IMR-90 (cell line): ENCODE results near the gene MYL10. TPM values are rescaled to one million over a fixed set of nuclear protein-coding genes. Genes with fewer than 3 reads are reported as not detected.

Experiments
- ATAC-seq: fragments of 200-7000 bp; cut with Tn5 transposase; 2 replicates; pipeline ENCODE4 v1.9.1; 2020; ENCODE audit warnings: low read depth, mild to moderate bottlenecking, moderate library complexity
- BruUV-seq: library from RNA; stranded (reverse); fragments of 400-500 nt; replicated peaks from 2 replicates; lab custom pipeline; 2021; lab: Mats Ljungman, UMichigan
- CTCF ChIA-PET: fragments of 300-600 bp; formaldehyde crosslinking; extraction: SDS; loops from one replicate; lab custom pipeline; 2021; ENCODE audit warnings: antibody characterized with exemption; lab: Yijun Ruan, JAX
- POLR2A ChIA-PET: fragments of 300-600 bp; sonication (Branson Sonifier 250); formaldehyde crosslinking; loops from one replicate; lab custom pipeline; 2022; ENCODE audit warnings: antibody characterized with exemption; ENCODE audit not compliant: unreplicated experiment; lab: Charles Lee
- DNase-seq: peaks from one replicate; pipeline ENCODE4 v3.0.0; 2013
- H2AFZ ChIP-seq: replicated peaks from 2 replicates; pipeline ENCODE3; 2013; ENCODE audit warnings: low read length, mild to moderate bottlenecking; ENCODE audit not compliant: poor library complexity
- H2AK5ac ChIP-seq: 2 replicates; pipeline ENCODE4 v1.6.1; 2013; ENCODE audit warnings: low read depth, low read length, inconsistent platforms
- H2AK9ac ChIP-seq: replicated peaks from 2 replicates; pipeline ENCODE3; 2013; ENCODE audit warnings: mild to moderate bottlenecking, low read depth, low read length, moderate library complexity; ENCODE audit not compliant: poor library complexity
- H2BK120ac ChIP-seq: 2 replicates; pipeline ENCODE4 v1.6.1; 2013; ENCODE audit warnings: low read depth, low read length, inconsistent platforms
- H2BK15ac ChIP-seq: 3 replicates; pipeline ENCODE4 v1.6.1; 2013; ENCODE audit warnings: low read depth, low read length, inconsistent platforms
- H2BK20ac ChIP-seq: 2 replicates; pipeline ENCODE4 v1.6.1; 2013; ENCODE audit warnings: low read depth, mild to moderate bottlenecking, inconsistent platforms, low read length, moderate library complexity
- H2BK5ac ChIP-seq: 2 replicates; pipeline ENCODE4 v1.6.1; 2013; ENCODE audit warnings: mild to moderate bottlenecking, low read depth, low read length, inconsistent platforms; ENCODE audit not compliant: poor library complexity, severe bottlenecking
- H3K14ac ChIP-seq: replicated peaks from 2 replicates; pipeline ENCODE4 v1.6.1; 2013; ENCODE audit warnings: low read depth, low read length, inconsistent platforms
- H3K18ac ChIP-seq: 2 replicates; pipeline ENCODE4 v1.6.1; 2013; ENCODE audit warnings: low read depth, low read length, control low read depth
- H3K23ac ChIP-seq: 2 replicates; pipeline ENCODE4 v1.6.1; 2013; ENCODE audit warnings: low read depth, low read length, inconsistent platforms
- H3K27ac ChIP-seq: 2 replicates; pipeline ENCODE4 v1.5.1; 2013; ENCODE audit warnings: mild to moderate bottlenecking, control low read depth, low read length; ENCODE audit not compliant: insufficient read depth
- H3K27me3 ChIP-seq: 2 replicates; pipeline ENCODE4 v1.6.1; 2013; ENCODE audit warnings: low read length; ENCODE audit not compliant: control insufficient read depth, insufficient read depth
- H3K36me3 ChIP-seq: 2 replicates; pipeline ENCODE4 v1.6.1; 2013; ENCODE audit warnings: low read length, mixed read lengths; ENCODE audit not compliant: control insufficient read depth, insufficient read depth
- H3K4ac ChIP-seq: 2 replicates; pipeline ENCODE4 v1.6.1; 2013; ENCODE audit warnings: low read depth, low read length, inconsistent platforms
- H3K4me1 ChIP-seq: 2 replicates; pipeline ENCODE4 v1.6.1; 2013; ENCODE audit warnings: low read length, mixed read lengths; ENCODE audit not compliant: control insufficient read depth, insufficient read depth
- H3K4me2 ChIP-seq: 2 replicates; pipeline ENCODE4 v1.6.1; 2013; ENCODE audit warnings: low read depth, mild to moderate bottlenecking, control low read depth, low read length, moderate library complexity
- H3K4me3 ChIP-seq: 2 replicates; pipeline ENCODE4 v1.5.1; 2013; ENCODE audit warnings: low read depth, mild to moderate bottlenecking, control low read depth, low read length, moderate library complexity; ENCODE audit not compliant: insufficient read depth
- H3K56ac ChIP-seq: 2 replicates; pipeline ENCODE4 v1.6.1; 2013; ENCODE audit warnings: low read length, inconsistent platforms; ENCODE audit not compliant: insufficient read depth; ENCODE audit errors: extremely low read depth
- H3K79me1 ChIP-seq, 2 experiments: 2 replicates each; pipeline ENCODE4 v1.6.1; 2013; ENCODE audit warnings: low read length in 2 of 2, inconsistent platforms in 1 of 2, low read depth in 1 of 2
- H3K9ac ChIP-seq: 2 replicates; pipeline ENCODE4 v1.6.1; 2013; ENCODE audit warnings: low read depth, low read length, control low read depth
- H3K9me1 ChIP-seq: 2 replicates; pipeline ENCODE4 v1.6.1; 2013; ENCODE audit warnings: low read length, inconsistent platforms; ENCODE audit not compliant: insufficient read depth
- H3K9me3 ChIP-seq: 2 replicates; pipeline ENCODE4 v1.6.1; 2013; ENCODE audit warnings: low read length; ENCODE audit not compliant: control insufficient read depth, insufficient read depth
- H4K20me1 ChIP-seq: 2 replicates; pipeline ENCODE4 v1.6.1; 2013; ENCODE audit warnings: low read length, inconsistent platforms; ENCODE audit not compliant: insufficient read depth
- H4K5ac ChIP-seq: 2 replicates; pipeline ENCODE4 v1.6.1; 2013; ENCODE audit warnings: mild to moderate bottlenecking, low read depth, low read length, control low read depth
- H4K8ac ChIP-seq, 2 experiments: 2 replicates each; pipeline ENCODE4 v1.6.1; 2013; ENCODE audit warnings: low read depth in 2 of 2, low read length in 2 of 2, control low read depth in 1 of 2, inconsistent platforms in 1 of 2
- H4K91ac ChIP-seq: 2 replicates; pipeline ENCODE4 v1.6.1; 2013; ENCODE audit warnings: low read depth, low read length, inconsistent platforms; ENCODE audit not compliant: insufficient read depth
- BHLHE40 ChIP-seq: fragments of 150-350 bp; IDR thresholded peaks from 2 replicates; pipeline ENCODE4 v1.6.1; 2016; ENCODE audit warnings: mild to moderate bottlenecking, low read depth, low read length
- CEBPB ChIP-seq: IDR thresholded peaks from 2 replicates; pipeline ENCODE4 v1.6.1; 2012; ENCODE audit warnings: low read depth, low read length, improper control_type of control experiment
- FOS ChIP-seq: fragments of 150-350 bp; IDR thresholded peaks from 2 replicates; pipeline ENCODE4 v1.6.1; 2016; ENCODE audit warnings: low read depth, low read length
- MAFK ChIP-seq: IDR thresholded peaks from 2 replicates; pipeline ENCODE4 v1.6.1; 2012; ENCODE audit warnings: low read depth, low read length, improper control_type of control experiment
- NFE2L2 ChIP-seq: fragments of 150-350 bp; IDR thresholded peaks from 2 replicates; pipeline ENCODE4 v1.6.1; 2016; ENCODE audit warnings: low read depth, mild to moderate bottlenecking, low read length
- RFX5 ChIP-seq: IDR thresholded peaks from 2 replicates; pipeline ENCODE4 v1.8.0; 2012; ENCODE audit warnings: low read depth, mild to moderate bottlenecking, low read length, moderate library complexity
- USF2 ChIP-seq: fragments of 150-350 bp; IDR thresholded peaks from 2 replicates; pipeline ENCODE4 v1.6.1; 2017; ENCODE audit warnings: mild to moderate bottlenecking, antibody characterized with exemption, low read length, low read depth
- WGBS, 2 experiments: methylation state at CpG; one replicate each; pipeline versions ENCODE4 v1.1.5 to v1.1.7; 2013; ENCODE audit warnings: missing lambda C conversion rate in 2 of 2; ENCODE audit not compliant: insufficient read length in 1 of 2; ENCODE audit errors: extremely low coverage in 2 of 2; 5-methylcytosine and 5-hydroxymethylcytosine counted together
- dilution Hi-C: fragments of 300-500 bp; cut with HindIII; formaldehyde crosslinking; loops from one replicate; pipeline ENCODE4 v1.14.3; 2018; ENCODE audit warnings: low sequenced_read_pairs; ENCODE audit not compliant: unreplicated experiment
- in situ Hi-C: fragments of 300-500 bp; cut with MboI; formaldehyde crosslinking; loops from 3 replicates; pipeline ENCODE4 v1.14.3; 2019; ENCODE audit warnings: low sequenced_read_pairs, inconsistent platforms, mixed read lengths
- intact Hi-C: fragments of 100-400 bp; cut with micrococcal nuclease; formaldehyde crosslinking; loops from 2 replicates; pipeline ENCODE4 v1.10.0; 2022
- polyA plus RNA-seq, 3 experiments: library from polyadenylated mRNA; depleted of rRNA; stranded (reverse); fragments of >200 nt; gene quantifications; 2 replicates each; pipeline ENCODE4 v1.2.3, GENCODE V29; 2012; ENCODE audit warnings: low replicate concordance in 1 of 3
- total RNA-seq: library from RNA; depleted of rRNA; stranded (reverse); fragments of >200 nt; gene quantifications from 2 replicates; pipeline ENCODE4 v1.2.3, GENCODE V29; 2012

The MYL10 gene
- total and polyA plus RNA-seq, 2 of the 4 experiments (the other 2 are of a cell fraction): not detected

GRCh38 chr7:101666741-101667140, 37.6 kb upstream of the MYL10 start:
- Histone ChIP-seq H4K8ac (no peak overlapping the region), H2BK15ac (no peak overlapping the region), H2AFZ (no peak overlapping the region), H4K91ac (no peak overlapping the region), H3K79me1 (no peaks in the 10 kb centered on the region), H3K36me3 (no peaks in the 10 kb centered on the region), H3K56ac (no peak overlapping the region), H4K5ac (no peak overlapping the region), H3K9ac (no peak overlapping the region), H3K9me3 (peaks cover 4% of the 10 kb centered on the region), H3K4me3 (no peak overlapping the region), H3K14ac (no peak overlapping the region), H3K9me1 (no peaks in the 10 kb centered on the region), H3K4me1 (no peaks in the 10 kb centered on the region; the same call in 1 of the 2 replicates), H3K27ac (no peak overlapping the region), H2BK5ac (no peak overlapping the region), H2AK9ac (no peak overlapping the region), H2BK20ac (no peak overlapping the region), H4K20me1 (no peaks in the 10 kb centered on the region), H2BK120ac (no peak overlapping the region), H3K4me2 (no peak overlapping the region), H3K27me3 (peaks cover 42% of the 10 kb centered on the region), H3K4ac (no peak overlapping the region), H2AK5ac (no peak overlapping the region), H3K23ac (no peak overlapping the region), H3K18ac (no peak overlapping the region)
- ChIA-PET CTCF (no interaction called here), POLR2A (interaction anchor here (0.6 kb wide), 1 partner anchor 61 kb away, joined by 3 read pairs; no protein-coding TSS in a partner anchor)
- BruUV-seq: no TSS peak
- in situ Hi-C loops: no loop called here
- dilution Hi-C loops: no loop called here
- no CpG with 5 or more reads among the region's 4 CpGs for WGBS, 2 experiments
- DNase-seq (no peak), ATAC-seq (0 out of 2 replicates have a peak, but pooled peaks have one; percentile 29)
- TF ChIP-seq MAFK (no peak), FOS (no peak), CEBPB (no peak), USF2 (no peak), NFE2L2 (no peak), BHLHE40 (no peak), RFX5 (no peak)
- intact Hi-C loops: no loop called here
